ENCODE data around the gene KRTAP22-2. TPM values are rescaled to one million over a fixed set of nuclear protein-coding genes. Genes with fewer than 3 reads are reported as not detected.

The KRTAP22-2 gene
- polyA plus RNA-seq, result not detected

DNA sequence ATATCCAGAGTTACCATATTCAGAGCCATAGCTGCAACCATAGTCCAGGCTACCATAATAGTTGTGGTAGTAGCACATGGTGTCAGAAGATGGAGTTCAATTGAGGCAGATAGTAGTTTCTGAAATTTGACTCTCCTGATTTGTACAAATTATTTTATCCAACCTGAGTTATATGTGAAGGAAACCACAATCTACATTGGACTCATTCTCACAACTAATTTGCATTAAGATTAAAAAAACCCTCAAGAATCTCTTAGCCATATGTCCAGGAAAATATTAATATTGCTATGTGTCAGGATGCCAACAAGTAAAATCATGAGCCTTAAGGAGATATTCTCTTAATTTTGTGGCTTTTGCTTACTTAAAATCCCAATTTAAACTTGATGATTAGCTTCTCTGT lies at the start of gene KRTAP22-2:
Gene KRTAP22-2 (minus strand): TSS at position 101 of the 400 bp plus-strand sequence.
- no peak within 1 kb of the TSS for H3K4me3 Mint-ChIP-seq
- peaks cover 0 to 11% (median 5%) of the 10 kb centered on the region in 6 donors for H3K9me3 Mint-ChIP-seq
- no peak within 1 kb of the TSS for H3K27ac Mint-ChIP-seq
- H3K36me3 Mint-ChIP-seq, result no peaks in the 10 kb centered on the region
- no peak for DNase-seq
- no peaks in the 10 kb centered on the region for H3K4me1 Mint-ChIP-seq
- H3K27me3 Mint-ChIP-seq (ENCODE audit: low read depth in 3 of 3), result no peaks in the 10 kb centered on the region

GRCh38 chr21:30638686-30639085 lies 48.5 kb upstream of the KRTAP22-2 start:
- Mint-ChIP-seq H3K4me1 (no peaks in the 10 kb centered on the region), H3K36me3 (no peaks in the 10 kb centered on the region), H3K9me3 (peaks cover 3 to 42% (median 16%) of the 10 kb centered on the region in 6 donors)

DNA sequence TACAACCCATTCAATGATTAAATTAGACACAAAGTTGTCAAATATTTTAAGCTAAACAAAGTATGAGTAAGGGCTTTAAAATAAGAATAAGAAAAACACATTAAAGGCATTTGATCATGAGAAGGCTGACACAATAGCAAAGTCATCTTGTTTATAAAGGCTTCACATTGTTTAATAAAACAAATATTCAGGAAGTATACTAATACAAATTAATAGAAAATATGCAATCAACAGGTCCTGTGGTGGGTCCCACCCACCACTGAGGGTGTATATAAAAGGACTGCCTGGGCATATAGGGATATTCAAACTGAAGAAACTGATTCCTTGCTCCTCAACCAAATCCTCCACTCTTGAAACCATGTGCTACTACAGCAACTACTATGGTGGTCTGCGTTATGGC lies 44.7 kb upstream of the KRTAP22-2 start, which contains the start of gene KRTAP20-2:
Gene KRTAP20-2 (plus strand): TSS at position 301 of the 400 bp plus-strand sequence. CDS start 58 bp downstream, at position 359.
- no peaks in the 10 kb centered on the region for H3K36me3 Mint-ChIP-seq
- no peak within 1 kb of the TSS for H3K4me3 Mint-ChIP-seq

More at GRCh38 chr21:30638686-30639085, 48.5 kb upstream of the KRTAP22-2 start:
- Mint-ChIP-seq H3K27me3 (ENCODE audit: low read depth in 3 of 3) (peaks cover 0 to 4% (median 2%) of the 10 kb centered on the region in 3 donors), H3K27ac (no peak overlapping the region), H3K4me3 (no peak overlapping the region)
- DNase-seq, result no peak

GRCh38 chr21:30629200-30629599 lies 39.0 kb upstream of the KRTAP22-2 start:
- H3K27me3 Mint-ChIP-seq (ENCODE audit: low read depth in 3 of 3), result no peaks in the 10 kb centered on the region
- no peaks in the 10 kb centered on the region for H3K4me1 Mint-ChIP-seq
- peaks cover 0 to 3% (median 0%) of the 10 kb centered on the region in 3 donors for H3K36me3 Mint-ChIP-seq
- no peak overlapping the region for H3K4me3 Mint-ChIP-seq
- peaks cover 4 to 42% (median 27%) of the 10 kb centered on the region in 6 donors for H3K9me3 Mint-ChIP-seq
- no peak overlapping the region for H3K27ac Mint-ChIP-seq
- no peak for DNase-seq

More for the DNA sequence above, 44.7 kb upstream of the KRTAP22-2 start, which contains the start of gene KRTAP20-2:
- Mint-ChIP-seq H3K27me3 (ENCODE audit: low read depth in 3 of 3) (peaks cover 0 to 2% (median 0%) of the 10 kb centered on the region in 3 donors), H3K9me3 (peaks cover 10 to 38% (median 15%) of the 10 kb centered on the region in 6 donors), H3K27ac (no peak within 1 kb of the TSS), H3K4me1 (no peaks in the 10 kb centered on the region)
- DNase-seq, result no peak

DNA sequence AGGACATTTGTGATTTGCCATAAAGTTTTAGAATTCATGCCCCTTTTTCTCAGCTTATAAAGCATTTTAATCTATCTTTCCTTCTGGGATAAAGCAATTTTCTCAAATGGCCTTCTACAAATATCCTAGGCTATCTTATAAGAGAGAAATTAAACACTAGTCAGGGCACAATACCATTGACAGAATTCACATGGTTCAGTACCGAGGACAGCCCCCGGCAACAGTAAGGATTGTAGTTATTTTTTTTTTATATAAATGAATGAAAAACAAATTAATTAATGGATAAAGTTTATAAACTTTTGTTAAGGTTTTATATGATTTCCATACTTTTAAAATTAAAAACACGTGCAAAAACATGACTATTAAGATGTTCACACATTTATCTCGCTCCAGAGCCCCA lies 37.9 kb upstream of the KRTAP22-2 start:
- Mint-ChIP-seq H3K9me3 (peaks cover 11 to 43% (median 29%) of the 10 kb centered on the region in 6 donors), H3K4me3 (no peak overlapping the region), H3K4me1 (no peaks in the 10 kb centered on the region), H3K27ac (no peak overlapping the region), H3K27me3 (ENCODE audit: low read depth in 3 of 3) (no peaks in the 10 kb centered on the region), H3K36me3 (peaks cover 0 to 3% (median 0%) of the 10 kb centered on the region in 3 donors)
- DNase-seq, result no peak

GRCh38 chr21:30625449-30626165 lies 35.4 kb upstream of the KRTAP22-2 start:
- Mint-ChIP-seq H3K36me3 (peaks cover 0 to 3% (median 0%) of the 10 kb centered on the region in 3 donors), H3K4me1 (no peaks in the 10 kb centered on the region), H3K4me3 (no peak overlapping the region), H3K27ac (no peak overlapping the region), H3K27me3 (ENCODE audit: low read depth in 3 of 3) (no peaks in the 10 kb centered on the region), H3K9me3 (peaks cover 7 to 30% (median 19%) of the 10 kb centered on the region in 6 donors)
- DNase-seq, result no peak

GRCh38 chr21:30623362-30623761 lies 33.2 kb upstream of the KRTAP22-2 start:
- no peak for DNase-seq
- H3K27me3 Mint-ChIP-seq (ENCODE audit: low read depth in 3 of 3), result no peaks in the 10 kb centered on the region

GRCh38 chr21:30620522-30620921 lies 30.3 kb upstream of the KRTAP22-2 start, which contains the start of gene KRTAP20-4:
TSS of gene KRTAP20-4 (plus strand) at chr21:30620627.
- H3K27me3 Mint-ChIP-seq (ENCODE audit: low read depth in 3 of 3), result no peaks in the 10 kb centered on the region
- H3K4me3 Mint-ChIP-seq, result no peak within 1 kb of the TSS
- peaks cover 7 to 24% (median 13%) of the 10 kb centered on the region in 6 donors for H3K9me3 Mint-ChIP-seq
- no peaks in the 10 kb centered on the region for H3K36me3 Mint-ChIP-seq
- H3K4me1 Mint-ChIP-seq, result no peaks in the 10 kb centered on the region
- H3K27ac Mint-ChIP-seq, result no peak within 1 kb of the TSS
- DNase-seq, result no peak

More at GRCh38 chr21:30623362-30623761, 33.2 kb upstream of the KRTAP22-2 start:
- Mint-ChIP-seq H3K36me3 (peaks cover 0 to 3% (median 0%) of the 10 kb centered on the region in 3 donors), H3K27ac (no peak overlapping the region), H3K4me1 (no peaks in the 10 kb centered on the region), H3K4me3 (no peak overlapping the region), H3K9me3 (peaks cover 7 to 28% (median 18%) of the 10 kb centered on the region in 6 donors)

- Mint-ChIP-seq H3K27me3 (ENCODE audit: low read depth in 3 of 3) (no peaks in the 10 kb centered on the region), H3K4me1 (no peaks in the 10 kb centered on the region), H3K27ac (no peak overlapping the region), H3K9me3 (peaks cover 7 to 23% (median 14%) of the 10 kb centered on the region in 6 donors), H3K4me3 (no peak overlapping the region), H3K36me3 (no peaks in the 10 kb centered on the region)
- DNase-seq, result no peak
Measured at GRCh38 chr21:30620080-30620479, 29.9 kb upstream of the KRTAP22-2 start.

DNA sequence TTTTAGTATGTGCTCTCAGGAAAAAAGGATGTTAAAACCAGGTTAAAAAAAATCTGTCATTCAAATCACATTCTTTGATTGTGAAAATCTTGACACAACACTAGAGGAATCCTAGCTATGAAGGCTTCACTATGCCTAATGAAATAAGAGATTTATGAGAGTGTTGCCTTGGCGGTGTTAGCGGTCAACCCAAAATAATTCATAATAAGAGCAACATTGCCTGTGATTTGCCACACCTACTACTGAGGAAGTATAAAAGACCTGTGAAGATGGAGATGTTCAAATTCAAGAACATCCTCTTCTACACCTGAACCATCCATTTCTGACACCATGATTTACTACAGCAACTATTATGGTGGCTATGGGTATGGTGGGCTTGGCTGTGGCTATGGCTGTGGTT lies 25.9 kb upstream of the KRTAP22-2 start, which contains the start of gene KRTAP20-1:
Gene KRTAP20-1 (plus strand): TSS at position 301 of the 400 bp plus-strand sequence. CDS start 30 bp downstream, at position 331.
- Mint-ChIP-seq H3K9me3 (peaks cover under 1 to 13% (median 5%) of the 10 kb centered on the region in 6 donors), H3K36me3 (no peaks in the 10 kb centered on the region), H3K4me3 (no peak within 1 kb of the TSS), H3K4me1 (no peaks in the 10 kb centered on the region), H3K27ac (no peak within 1 kb of the TSS), H3K27me3 (ENCODE audit: low read depth in 3 of 3) (no peaks in the 10 kb centered on the region)
- no peak for DNase-seq

GRCh38 chr21:30615199-30615598 lies 25.0 kb upstream of the KRTAP22-2 start:
- Mint-ChIP-seq H3K27me3 (ENCODE audit: low read depth in 3 of 3) (no peaks in the 10 kb centered on the region), H3K27ac (no peak overlapping the region), H3K4me1 (no peaks in the 10 kb centered on the region), H3K36me3 (no peaks in the 10 kb centered on the region), H3K4me3 (no peak overlapping the region), H3K9me3 (peaks cover 4 to 17% (median 6%) of the 10 kb centered on the region in 6 donors)
- no peak for DNase-seq

GRCh38 chr21:30613836-30614235 lies 23.6 kb upstream of the KRTAP22-2 start, which contains the start of gene KRTAP6-1:
TSS of gene KRTAP6-1 (minus strand) at chr21:30613930. CDS start at chr21:30613904, 26 bp downstream.
- no peak within 1 kb of the TSS for H3K4me3 Mint-ChIP-seq
- H3K27me3 Mint-ChIP-seq (ENCODE audit: low read depth in 3 of 3), result no peaks in the 10 kb centered on the region
- H3K27ac Mint-ChIP-seq, result no peak within 1 kb of the TSS
- peaks cover 4 to 17% (median 8%) of the 10 kb centered on the region in 6 donors for H3K9me3 Mint-ChIP-seq
- DNase-seq, result no peak
- no peaks in the 10 kb centered on the region for H3K36me3 Mint-ChIP-seq
- H3K4me1 Mint-ChIP-seq, result no peaks in the 10 kb centered on the region

- Mint-ChIP-seq H3K36me3 (no peaks in the 10 kb centered on the region), H3K4me1 (no peaks in the 10 kb centered on the region), H3K4me3 (no peak overlapping the region), H3K9me3 (peaks cover 6 to 26% (median 16%) of the 10 kb centered on the region in 6 donors), H3K27ac (no peak overlapping the region), H3K27me3 (ENCODE audit: low read depth in 3 of 3) (peaks cover 0 to 1% (median 0%) of the 10 kb centered on the region in 3 donors)
- DNase-seq, result no peak
Measured at GRCh38 chr21:30612132-30612531, 21.9 kb upstream of the KRTAP22-2 start.

- DNase-seq, result no peak
- Mint-ChIP-seq H3K27ac (no peak overlapping the region), H3K4me1 (no peaks in the 10 kb centered on the region), H3K27me3 (ENCODE audit: low read depth in 3 of 3) (peaks cover 0 to 3% (median 1%) of the 10 kb centered on the region in 3 donors), H3K36me3 (peaks cover 0 to 3% (median 0%) of the 10 kb centered on the region in 3 donors), H3K9me3 (peaks cover 11 to 60% (median 24%) of the 10 kb centered on the region in 6 donors), H3K4me3 (no peak overlapping the region)
Measured at GRCh38 chr21:30605968-30606367, 15.8 kb upstream of the KRTAP22-2 start.
